A549 (cell line): Measurements from ENCODE around the gene ASXL2. TPM values are rescaled to one million over a fixed set of nuclear protein-coding genes. Genes with fewer than 3 reads are reported as not detected.

ENCODE experiments used
- ATAC-seq, 2 experiments: fragments of 200-7000 bp in 1 of 2; fragments of >200 bp in 1 of 2; cut with Nextera tagmentation in 1 of 2; cut with Tn5 transposase in 1 of 2; 3 replicates each; pipeline versions ENCODE4 v1.8.0 to v1.9.1; 2018 to 2020; ENCODE audit warnings: mild to moderate bottlenecking in 1 of 2, moderate library complexity in 1 of 2
- CTCF ChIA-PET: fragments of 300-600 bp; sonication (Branson Sonifier 250); formaldehyde crosslinking; extraction: SDS; loops from one replicate; lab custom pipeline; 2021; ENCODE audit warnings: antibody characterized with exemption, inconsistent platforms; lab: Yijun Ruan, JAX
- POLR2A ChIA-PET: fragments of 350-600 bp; formaldehyde crosslinking; extraction: SDS; loops from one replicate; lab custom pipeline; 2021; ENCODE audit warnings: antibody characterized with exemption, inconsistent platforms; lab: Yijun Ruan, JAX
- DNase-seq, 2 experiments: peaks; one replicate each; pipeline versions ENCODE4 v3.0.0 to v3.0.0-alpha.2; 2011 to 2016; ENCODE audit warnings: low read depth in 1 of 2, low spot score in 1 of 2
- FAIRE-seq: peaks from 2 replicates; lab custom pipeline; 2011; peaks lifted over from hg19 to GRCh38; lab: Jason Lieb, UNC
- H3K27ac ChIP-seq, 2 experiments: fragments of >200 bp; sonication (Bioruptor Twin); formaldehyde crosslinking; 3 replicates each; pipeline ENCODE4 v1.5.1; 2016 to 2017
- H3K4me1 ChIP-seq: fragments of >200 bp; sonication (Bioruptor Twin); formaldehyde crosslinking; 3 replicates; pipeline ENCODE4 v1.6.1; 2016
- H3K4me2 ChIP-seq: fragments of >200 bp; sonication (Bioruptor Twin); formaldehyde crosslinking; 3 replicates; pipeline ENCODE4 v1.6.1; 2016
- H3K4me3 ChIP-seq: fragments of >200 bp; sonication (Bioruptor Twin); formaldehyde crosslinking; 3 replicates; pipeline ENCODE4 v1.5.1; 2016
- H3K9me3 ChIP-seq: fragments of >200 bp; sonication (Bioruptor Twin); formaldehyde crosslinking; 3 replicates; pipeline ENCODE4 v1.6.1; 2016
- BHLHE40 ChIP-seq: IDR thresholded peaks from 2 replicates; pipeline ENCODE4 v1.6.1; 2012; ENCODE audit warnings: low read depth, low read length, inconsistent platforms
- CBX2 ChIP-seq: fragments of 200-600 bp; sonication (generic); IDR thresholded peaks from 2 replicates; pipeline ENCODE4 v1.6.1; 2016; ENCODE audit warnings: low read depth, mild to moderate bottlenecking, borderline replicate concordance
- CBX8 ChIP-seq: fragments of 200-600 bp; sonication (generic); IDR thresholded peaks from 2 replicates; pipeline ENCODE4 v1.6.1; 2016
- CHD2 ChIP-seq: fragments of 150-350 bp; IDR thresholded peaks from 2 replicates; pipeline ENCODE4 v1.6.1; 2014; ENCODE audit warnings: low read length; ENCODE audit not compliant: partially characterized antibody
- CTCF ChIP-seq: fragments of >200 bp; sonication (Bioruptor Twin); formaldehyde crosslinking; IDR thresholded peaks from 3 replicates; pipeline ENCODE4 v1.5.1; 2016
- ELK1 ChIP-seq: fragments of 150-350 bp; IDR thresholded peaks from 2 replicates; pipeline ENCODE4 v1.6.1; 2014; ENCODE audit warnings: low read depth, mild to moderate bottlenecking, low read length
- HDAC2 ChIP-seq: fragments of 200-600 bp; sonication (generic); IDR thresholded peaks from 2 replicates; pipeline ENCODE4 v1.6.1; 2016
- HOXB13 ChIP-seq: fragments of 250-450 bp; sonication (Bioruptor Pico); IDR thresholded peaks from 2 replicates; pipeline ENCODE4 v1.5.0; 2020; ENCODE audit warnings: low read depth, mild to moderate bottlenecking, moderate library complexity
- HOXB5 ChIP-seq: fragments of 250-450 bp; sonication (Bioruptor Pico); IDR thresholded peaks from 2 replicates; pipeline ENCODE4 v1.5.0; 2020; ENCODE audit warnings: mild to moderate bottlenecking, moderate library complexity
- JUN ChIP-seq, 2 experiments: fragments of >200 bp; sonication (Bioruptor Twin); formaldehyde crosslinking; IDR thresholded peaks; 2 replicates in 1 of 2; 3 replicates in 1 of 2; pipeline ENCODE4 v1.6.1; 2016 to 2017
- JUNB ChIP-seq: fragments of >200 bp; sonication (Bioruptor Twin); formaldehyde crosslinking; IDR thresholded peaks from 2 replicates; pipeline ENCODE4 v1.6.1; 2016
- NFE2L2 ChIP-seq: fragments of 150-350 bp; conservative IDR thresholded peaks from 2 replicates; pipeline ENCODE4 v1.6.1; 2014; ENCODE audit warnings: low read length
- RCOR1 ChIP-seq: fragments of 150-350 bp; IDR thresholded peaks from 2 replicates; pipeline ENCODE4 v1.6.1; 2014; ENCODE audit warnings: antibody characterized with exemption, low read length, low read depth
- REST ChIP-seq: fragments of 200-600 bp; sonication (generic); IDR thresholded peaks from 2 replicates; pipeline ENCODE4 v1.6.1; 2016; ENCODE audit warnings: antibody characterized with exemption, mild to moderate bottlenecking, moderate library complexity
- SREBF2 ChIP-seq: fragments of 450-650 bp; IDR thresholded peaks from 2 replicates; pipeline ENCODE4 v1.6.1; 2014; ENCODE audit warnings: mild to moderate bottlenecking, moderate library complexity
- TFCP2L1 ChIP-seq: fragments of 250-450 bp; sonication (Bioruptor Pico); IDR thresholded peaks from 2 replicates; pipeline ENCODE4 v1.5.0; 2021; ENCODE audit warnings: mild to moderate bottlenecking
- TP53 ChIP-seq: fragments of 250-450 bp; sonication (Bioruptor Pico); IDR thresholded peaks from 2 replicates; pipeline ENCODE4 v1.5.0; 2021; ENCODE audit warnings: mild to moderate bottlenecking, moderate library complexity
- USF2 ChIP-seq: fragments of 450-650 bp; IDR thresholded peaks from 2 replicates; pipeline ENCODE4 v1.6.1; 2014; ENCODE audit warnings: antibody characterized with exemption
- ZNF302 ChIP-seq: fragments of 250-450 bp; sonication (Bioruptor Pico); IDR thresholded peaks from 2 replicates; pipeline ENCODE4 v1.9.0; 2021; ENCODE audit warnings: inconsistent platforms, mild to moderate bottlenecking, moderate library complexity
- ZSCAN20 ChIP-seq: fragments of 250-450 bp; sonication (Bioruptor Pico); IDR thresholded peaks from 2 replicates; pipeline ENCODE4 v1.8.0; 2022; ENCODE audit warnings: mild to moderate bottlenecking, moderate library complexity
- WGBS: methylation state at CpG from one replicate; pipeline ENCODE4 v1.1.6; 2017; ENCODE audit errors: missing lambda C conversion rate; 5-methylcytosine and 5-hydroxymethylcytosine counted together
- polyA plus RNA-seq, 4 experiments: library from polyadenylated mRNA; depleted of rRNA in 3 of 4; stranded (reverse); fragments of >200 nt; fragmentation: RNase III in 1 of 4; extraction: RNeasy Plus Mini Kit Qiagen cat#74134 plus additional on column Dnase treatment in 1 of 4; gene quantifications; 2 replicates in 3 of 4; 3 replicates in 1 of 4; pipeline ENCODE4 v1.2.3, GENCODE V29; 2011 to 2017

Gene ASXL2
- polyA plus RNA-seq, 2 of the 4 experiments (the other 2 are of a cell fraction): 10.3 to 26.4 TPM

- WGBS: 84% methylated on average over 1 of the region's 1 CpG
- no peak for FAIRE-seq
- POLR2A ChIA-PET: no interaction called here
Observed at GRCh38 chr2:25814681-25815080, 63.6 kb downstream of the ASXL2 start.

More at GRCh38 chr2:25814681-25815080, 63.6 kb downstream of the ASXL2 start:
- no peak overlapping the region for H3K4me2 ChIP-seq
- H3K9me3 ChIP-seq: no peaks in the 10 kb centered on the region
- DNase-seq (no peak), ATAC-seq (no peak)
- CTCF ChIA-PET: no interaction called here
- no peak overlapping the region for H3K27ac ChIP-seq
- H3K4me3 ChIP-seq: no peak overlapping the region
- no peaks in the 10 kb centered on the region for H3K4me1 ChIP-seq
- TF ChIP-seq BHLHE40: no peak
- TF ChIP-seq HOXB5: no peak
- no peak for TF ChIP-seq TFCP2L1 (CRISPR knock-in tag)
- no peak for TF ChIP-seq REST
- TF ChIP-seq JUNB: no peak
- no peak for TF ChIP-seq CBX8
- no peak for TF ChIP-seq HOXB13 (CRISPR knock-in tag)
- TF ChIP-seq ELK1: no peak
- no peak for TF ChIP-seq HDAC2
- TF ChIP-seq CBX2: no peak
- TF ChIP-seq RCOR1: no peak
- no peak for TF ChIP-seq CHD2
- no peak for TF ChIP-seq NFE2L2
- no peak for TF ChIP-seq JUN (IDR thresholded peaks at IDR 0.05)
- no peak for TF ChIP-seq ZNF302 (CRISPR knock-in tag)
- no peak for TF ChIP-seq USF2
- TF ChIP-seq SREBF2: no peak
- no peak for TF ChIP-seq ZSCAN20
- no peak for TF ChIP-seq CTCF
- TF ChIP-seq TP53 (CRISPR knock-in tag): no peak
- TF ChIP-seq, all 56 proteins: peak for 0
